Endometrium (tissue), 2 donors: ENCODE results near the gene C1QB.

Experiments
- FAIRE-seq: peaks from 2 replicates; lab custom pipeline; 2012; peaks lifted over from hg19 to GRCh38; lab: Jason Lieb, UNC
- donor health status: control.
- donor health status: control.

The C1QB gene

GRCh38 chr1:22635436-22635835 lies 17.6 kb upstream of the C1QB start:
- no peak for FAIRE-seq

GRCh38 chr1:22636353-22636752 lies 16.7 kb upstream of the C1QB start, which contains the start of gene C1QA:
Gene C1QA, plus strand, starts transcription at chr1:22636628. Its CDS starts 989 bp downstream, at chr1:22637617.
- no peak for FAIRE-seq

GRCh38 chr1:22636927-22637326 lies 16.1 kb upstream of the C1QB start:
- FAIRE-seq: no peak

- FAIRE-seq: no peak
These were observed 15.1 kb upstream of the C1QB start for GRCh38 chr1:22637907-22638445.

- FAIRE-seq: no peak
These were observed 14.4 kb upstream of the C1QB start for GRCh38 chr1:22638476-22639234.

- FAIRE-seq: no peak
These were observed 13.8 kb upstream of the C1QB start for GRCh38 chr1:22639286-22639685.

GRCh38 chr1:22641247-22641646 lies 11.8 kb upstream of the C1QB start:
- FAIRE-seq: no peak

- no peak for FAIRE-seq
These were observed 11.0 kb upstream of the C1QB start for GRCh38 chr1:22641906-22642636.

GRCh38 chr1:22643381-22643780 lies 9.7 kb upstream of the C1QB start, which contains the start of gene C1QC:
Gene C1QC, plus strand, starts transcription at chr1:22643633. Its CDS starts 391 bp downstream, at chr1:22644024.
- FAIRE-seq: no peak

- FAIRE-seq: no peak
These were observed 9.1 kb upstream of the C1QB start for GRCh38 chr1:22643928-22644327.

GRCh38 chr1:22645931-22646330 lies 7.1 kb upstream of the C1QB start:
- FAIRE-seq: no peak

GRCh38 chr1:22646384-22646783 lies 6.7 kb upstream of the C1QB start:
- no peak for FAIRE-seq

- FAIRE-seq: no peak
These were observed 2.8 kb upstream of the C1QB start for GRCh38 chr1:22650089-22650693.

- no peak for FAIRE-seq
These were observed 837 bp upstream of the C1QB start for GRCh38 chr1:22651941-22652856.

- FAIRE-seq: no peak
These were observed 1.7 kb downstream of the C1QB start for GRCh38 chr1:22654692-22655091.

GRCh38 chr1:22658385-22659163 lies 5.5 kb downstream of the C1QB start:
- FAIRE-seq: no peak

- FAIRE-seq: no peak
These were observed 7.7 kb downstream of the C1QB start for GRCh38 chr1:22660716-22661241.

- no peak for FAIRE-seq
These were observed 8.8 kb downstream of the C1QB start for GRCh38 chr1:22661880-22662279.

- FAIRE-seq: no peak
These were observed 9.3 kb downstream of the C1QB start for GRCh38 chr1:22662318-22662717.

GRCh38 chr1:22662986-22663408 lies 10.0 kb downstream of the C1QB start:
- no peak for FAIRE-seq

GRCh38 chr1:22665752-22666151 lies 12.7 kb downstream of the C1QB start:
- no peak for FAIRE-seq
